GM12864 (cell line): Measurements from ENCODE around the gene LIF.

Experiments
- DNase-seq: peaks from one replicate; pipeline ENCODE4 v3.0.0-alpha.2; 2011; ENCODE audit warnings: low read depth
- H3K4me3 ChIP-seq: 2 replicates; pipeline ENCODE4 v1.5.1; 2011; ENCODE audit warnings: mild to moderate bottlenecking, low read depth, low read length, control low read depth
- TF ChIP-seq, protein P1 (sequence below): IDR thresholded peaks from 2 replicates; pipeline ENCODE4 v1.5.1; 2011; ENCODE audit warnings: low read depth, mild to moderate bottlenecking, moderate library complexity, low read length, control low read depth, inconsistent platforms; ENCODE audit errors: missing control alignments

The LIF gene

DNA sequence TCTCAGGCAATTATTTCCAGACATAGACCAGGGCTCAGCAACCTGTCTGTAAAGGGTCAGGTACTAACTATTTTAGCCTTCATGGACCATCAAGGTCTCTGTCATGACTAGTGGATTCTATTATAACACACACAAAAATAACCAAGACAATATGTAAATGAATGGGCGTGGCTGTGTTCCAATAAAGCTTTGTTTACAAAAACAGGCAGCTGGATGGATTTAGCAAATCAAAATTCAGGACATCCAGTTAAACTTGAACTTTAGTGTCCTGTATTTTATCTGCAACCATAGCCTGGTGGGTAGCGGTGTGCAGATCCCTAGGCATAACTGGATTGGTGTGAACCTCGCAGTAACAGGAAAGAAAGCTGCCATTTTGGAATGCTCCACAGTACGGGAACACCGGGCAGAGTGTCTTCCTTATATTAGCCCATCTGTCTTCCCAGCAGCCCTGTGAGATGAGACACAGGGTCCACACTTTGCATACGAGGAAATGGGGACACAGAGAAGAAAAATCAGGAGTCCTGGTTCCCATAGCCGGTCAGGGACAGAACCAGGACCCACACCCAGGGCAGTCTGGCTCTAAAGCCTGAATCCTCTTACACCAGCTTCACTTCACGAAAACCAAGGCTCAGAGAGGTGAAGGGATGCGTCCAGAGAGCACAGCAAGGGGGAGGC, 15.6 kb downstream of the LIF start:
- no peak overlapping the region for H3K4me3 ChIP-seq
- TF ChIP-seq, protein P1, sequence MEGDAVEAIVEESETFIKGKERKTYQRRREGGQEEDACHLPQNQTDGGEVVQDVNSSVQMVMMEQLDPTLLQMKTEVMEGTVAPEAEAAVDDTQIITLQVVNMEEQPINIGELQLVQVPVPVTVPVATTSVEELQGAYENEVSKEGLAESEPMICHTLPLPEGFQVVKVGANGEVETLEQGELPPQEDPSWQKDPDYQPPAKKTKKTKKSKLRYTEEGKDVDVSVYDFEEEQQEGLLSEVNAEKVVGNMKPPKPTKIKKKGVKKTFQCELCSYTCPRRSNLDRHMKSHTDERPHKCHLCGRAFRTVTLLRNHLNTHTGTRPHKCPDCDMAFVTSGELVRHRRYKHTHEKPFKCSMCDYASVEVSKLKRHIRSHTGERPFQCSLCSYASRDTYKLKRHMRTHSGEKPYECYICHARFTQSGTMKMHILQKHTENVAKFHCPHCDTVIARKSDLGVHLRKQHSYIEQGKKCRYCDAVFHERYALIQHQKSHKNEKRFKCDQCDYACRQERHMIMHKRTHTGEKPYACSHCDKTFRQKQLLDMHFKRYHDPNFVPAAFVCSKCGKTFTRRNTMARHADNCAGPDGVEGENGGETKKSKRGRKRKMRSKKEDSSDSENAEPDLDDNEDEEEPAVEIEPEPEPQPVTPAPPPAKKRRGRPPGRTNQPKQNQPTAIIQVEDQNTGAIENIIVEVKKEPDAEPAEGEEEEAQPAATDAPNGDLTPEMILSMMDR, result no peak
- DNase-seq, result no peak

DNA sequence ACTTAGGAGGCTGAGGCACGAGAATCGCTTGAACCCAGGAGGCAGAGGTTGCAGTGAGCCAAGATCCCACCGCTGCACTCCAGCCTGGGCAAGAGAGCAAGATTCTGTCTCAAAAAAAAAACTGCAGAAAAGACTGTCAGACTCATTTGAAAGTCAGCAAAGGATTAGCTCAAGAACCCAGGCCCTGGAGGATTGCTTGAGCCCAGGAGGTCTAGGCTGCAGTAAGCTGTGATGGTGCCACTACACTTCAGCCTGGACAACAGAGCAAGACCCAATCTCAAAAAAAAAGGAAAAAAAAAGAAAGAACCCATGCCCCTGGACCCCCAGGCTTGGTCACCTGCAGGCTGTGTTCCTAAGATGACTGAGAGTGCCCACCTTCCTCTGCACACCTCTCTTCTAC, 16.2 kb downstream of the LIF start:
- no peak for DNase-seq
- TF ChIP-seq, protein P1, result no peak
- H3K4me3 ChIP-seq, result no peak overlapping the region

GRCh38 chr22:30228509-30229359, 17.8 kb downstream of the LIF start:
- TF ChIP-seq, protein P1, result no peak
- no peak for DNase-seq

GRCh38 chr22:30227438-30228228, 18.9 kb downstream of the LIF start:
- no peak overlapping the region for H3K4me3 ChIP-seq
- DNase-seq, result no peak
- TF ChIP-seq, protein P1, result no peak

More at GRCh38 chr22:30228509-30229359, 17.8 kb downstream of the LIF start:
- no peak overlapping the region for H3K4me3 ChIP-seq

- DNase-seq, result no peak
- TF ChIP-seq, protein P1, result no peak
- no peak overlapping the region for H3K4me3 ChIP-seq
These were observed 20.2 kb downstream of the LIF start for GRCh38 chr22:30226192-30226832.

- H3K4me3 ChIP-seq, result no peak overlapping the region
- no peak for DNase-seq
These were observed 21.2 kb downstream of the LIF start for GRCh38 chr22:30225220-30225927.

More at GRCh38 chr22:30225220-30225927, 21.2 kb downstream of the LIF start:
- TF ChIP-seq, protein P1, result no peak
